GM18870 (cell line): ENCODE measurements around the gene SHISAL1.
"Not testable (repeated sequence)": the region's sequence is repeated elsewhere in the genome, so short reads cannot be mapped to it uniquely, and the experiment has no call there.

ENCODE experiments used
- ATAC-seq: cut with Tn5 transposase; IDR thresholded peaks from one replicate; pipeline ENCODE4 v1.9.1; 2021; ENCODE audit warnings: moderate library complexity; ENCODE audit not compliant: unreplicated experiment

Gene SHISAL1

DNA sequence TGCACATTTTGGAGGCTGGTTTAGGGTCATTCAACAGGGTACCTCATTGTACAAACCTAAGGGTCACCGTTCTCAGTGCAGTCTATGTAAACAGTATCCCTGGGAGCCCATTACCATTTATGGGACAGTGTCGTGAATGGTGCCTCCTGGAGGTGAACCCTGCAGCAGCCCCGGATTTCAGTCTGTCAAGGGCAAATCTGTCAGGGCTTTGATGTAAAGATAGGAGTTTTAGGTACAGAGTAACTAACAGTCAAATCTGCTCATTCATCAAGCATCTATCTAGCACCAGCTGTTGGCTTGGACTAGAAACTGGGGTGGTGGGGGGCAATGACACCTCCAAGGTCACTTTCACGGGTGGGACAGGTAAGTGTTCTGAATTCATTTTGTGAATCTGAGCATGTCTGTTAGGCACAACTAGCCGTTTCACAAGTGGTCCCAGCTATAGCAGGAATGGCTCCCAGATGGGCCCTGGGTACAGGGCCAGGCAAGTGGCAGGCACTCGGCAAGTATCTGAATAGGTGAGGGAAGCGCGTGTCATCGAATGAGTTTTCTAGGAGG lies 68.4 kb downstream of the SHISAL1 start:
- no peak for ATAC-seq

GRCh38 chr22:44243761-44244160 lies 69.0 kb downstream of the SHISAL1 start:
- no peak for ATAC-seq

GRCh38 chr22:44242946-44243724 lies 69.6 kb downstream of the SHISAL1 start:
- ATAC-seq: no peak

DNA sequence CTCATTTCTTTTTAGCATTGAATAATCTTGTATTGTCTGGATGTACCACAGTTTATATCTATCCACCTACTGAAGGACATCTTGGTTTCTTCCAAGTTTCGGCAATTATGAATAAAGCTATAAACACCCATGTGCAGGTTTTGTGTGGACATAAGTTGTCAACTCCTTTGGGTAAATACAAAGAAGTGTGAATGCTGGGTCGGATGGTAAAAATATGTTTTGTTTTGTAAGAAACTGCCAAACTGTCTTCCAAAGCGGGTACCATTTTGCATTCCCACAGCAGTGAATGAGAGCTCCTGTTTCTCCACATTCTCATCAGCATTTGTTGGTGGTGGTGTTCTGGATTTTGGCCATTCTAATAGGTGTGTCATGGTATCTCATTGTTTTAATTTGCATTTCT lies 71.6 kb downstream of the SHISAL1 start:
- ATAC-seq: not testable (repeated sequence)

- ATAC-seq: no peak
These were observed 75.5 kb downstream of the SHISAL1 start for GRCh38 chr22:44237290-44237689.

GRCh38 chr22:44234372-44234771 lies 78.4 kb downstream of the SHISAL1 start:
- not testable (repeated sequence) for ATAC-seq

DNA sequence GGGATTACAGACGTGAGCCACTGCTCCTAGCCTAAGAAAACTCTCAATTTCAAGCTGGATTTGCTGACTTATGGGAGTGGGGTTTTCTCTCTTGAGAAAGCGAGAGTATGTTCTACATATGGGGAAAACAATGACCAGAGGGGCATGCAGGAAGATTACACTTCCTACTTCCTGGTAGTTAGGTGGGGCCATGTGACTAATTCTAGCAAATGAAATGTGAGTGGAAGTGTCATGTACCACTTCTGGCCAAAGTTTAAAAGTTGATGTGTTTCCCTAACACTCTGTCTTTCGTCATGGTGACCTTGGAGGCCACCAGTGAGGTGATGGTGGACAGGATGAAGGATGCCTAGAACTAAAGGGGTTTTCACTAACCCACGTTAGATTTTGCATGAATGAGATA lies 81.5 kb downstream of the SHISAL1 start:
- no peak for ATAC-seq

GRCh38 chr22:44229809-44230208 lies 82.9 kb downstream of the SHISAL1 start:
- ATAC-seq: no peak

DNA sequence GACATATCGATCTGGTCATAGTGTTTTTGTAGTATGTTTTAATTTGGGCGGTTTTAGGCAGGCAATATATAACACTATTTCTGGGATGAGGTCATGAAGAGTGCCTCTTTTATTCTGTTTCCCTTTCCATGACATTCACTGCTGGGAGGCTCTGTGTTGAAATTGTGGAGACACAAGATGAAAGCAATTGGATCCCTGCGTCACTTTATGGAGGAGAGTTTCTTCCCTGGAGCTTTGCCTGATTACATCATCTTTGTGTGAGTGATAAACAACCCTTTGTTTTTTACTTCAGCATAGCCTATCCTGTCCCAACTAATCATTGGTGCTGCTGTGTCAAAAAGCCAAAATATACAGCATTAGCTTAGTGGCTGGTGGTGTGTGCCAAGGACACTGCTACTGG lies 83.4 kb downstream of the SHISAL1 start:
- ATAC-seq: no peak

- no peak for ATAC-seq
These were observed 86.9 kb downstream of the SHISAL1 start for GRCh38 chr22:44225812-44226211.

GRCh38 chr22:44225091-44225689 lies 87.6 kb downstream of the SHISAL1 start:
- ATAC-seq: no peak

GRCh38 chr22:44224166-44224565 lies 88.6 kb downstream of the SHISAL1 start:
- no peak for ATAC-seq

GRCh38 chr22:44221710-44222475 lies 90.9 kb downstream of the SHISAL1 start:
- ATAC-seq: no peak

- ATAC-seq: no peak
These were observed 91.7 kb downstream of the SHISAL1 start for GRCh38 chr22:44220727-44221680.

GRCh38 chr22:44219101-44219870 lies 93.5 kb downstream of the SHISAL1 start:
- no peak for ATAC-seq

GRCh38 chr22:44218071-44218470 lies 94.7 kb downstream of the SHISAL1 start:
- ATAC-seq: no peak

DNA sequence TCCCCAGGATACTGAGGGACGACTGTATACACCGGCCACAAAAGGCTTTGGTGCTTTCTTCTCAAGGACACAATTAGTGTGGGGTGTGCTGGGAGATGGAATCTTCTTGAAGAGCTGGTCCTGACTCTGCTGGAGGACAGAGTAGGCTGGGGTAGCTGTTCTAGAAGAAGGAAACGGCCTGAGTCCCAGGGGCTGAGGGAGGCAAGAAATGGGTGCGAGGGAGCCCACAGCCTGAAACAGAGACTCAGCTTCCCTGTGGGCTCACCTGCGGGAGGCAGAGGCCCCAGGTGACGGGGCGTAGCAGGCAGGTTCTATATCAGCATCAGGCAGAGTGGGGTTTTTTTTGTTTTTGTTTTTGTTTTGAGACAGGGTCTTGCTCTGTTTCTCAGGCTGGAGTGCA lies 95.4 kb downstream of the SHISAL1 start:
- no peak for ATAC-seq

DNA sequence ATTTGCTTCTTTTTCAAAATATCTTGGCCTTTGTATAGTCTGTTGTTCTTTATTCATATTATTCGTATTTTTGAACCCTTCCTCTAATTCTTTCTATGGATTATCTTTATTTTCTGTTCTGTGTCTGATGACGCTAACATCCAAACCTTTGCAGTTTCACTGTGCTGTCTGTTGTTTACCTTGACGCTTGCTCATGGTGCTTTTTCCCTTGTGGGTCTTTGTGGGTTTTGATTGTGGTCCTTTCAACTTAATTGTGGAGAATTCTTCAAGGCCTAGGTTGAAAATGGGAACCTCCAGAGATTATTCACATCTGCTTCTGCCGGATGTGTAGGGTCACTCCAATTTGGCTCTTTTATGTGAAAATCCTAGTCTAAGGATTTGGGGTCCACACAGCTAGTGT lies 97.5 kb downstream of the SHISAL1 start:
- ATAC-seq: no peak

- no peak for ATAC-seq
These were observed 98.0 kb downstream of the SHISAL1 start for GRCh38 chr22:44214764-44215163.

- ATAC-seq: no peak
These were observed 98.6 kb downstream of the SHISAL1 start for GRCh38 chr22:44214187-44214586.
